Nephron (organoid): Measurements from ENCODE around the gene PLEKHD1.

Experiments
- H3K27ac Mint-ChIP-seq, 3 experiments: 2 replicates each; pipeline ENCODE4 v1.8.0; 2020; ENCODE audit warnings: mixed read lengths in 3 of 3, mild to moderate bottlenecking in 2 of 3, moderate library complexity in 1 of 3
- H3K27me3 Mint-ChIP-seq: 2 replicates; pipeline ENCODE4 v1.8.0; 2021; ENCODE audit warnings: low read depth, mild to moderate bottlenecking, moderate library complexity, mixed read lengths
- H3K36me3 Mint-ChIP-seq: 2 replicates; pipeline ENCODE4 v1.8.0; 2020; ENCODE audit warnings: low read depth, mixed read lengths
- H3K4me1 Mint-ChIP-seq: 2 replicates; pipeline ENCODE4 v1.8.0; 2020; ENCODE audit warnings: mixed read lengths
- H3K4me3 Mint-ChIP-seq, 3 experiments: 2 replicates each; pipeline ENCODE4 v1.8.0; 2020; ENCODE audit warnings: mild to moderate bottlenecking in 3 of 3, mixed read lengths in 3 of 3, moderate library complexity in 2 of 3
- H3K9me3 Mint-ChIP-seq: 2 replicates; pipeline ENCODE4 v1.8.0; 2020; ENCODE audit warnings: mixed read lengths
- CTCF ChIP-seq, 3 experiments: fragments of 200-600 bp; sonication (generic); IDR thresholded peaks; one replicate each; pipeline ENCODE4 v1.5.0; 2021; ENCODE audit warnings: antibody characterized with exemption in 3 of 3; ENCODE audit not compliant: unreplicated experiment in 3 of 3

PLEKHD1 gene

GRCh38 chr14:69540654-69541335 is 56.3 kb downstream of the PLEKHD1 start:
- Mint-ChIP-seq H3K4me1 (peaks cover 2% of the 10 kb centered on the region), H3K36me3 (no peaks in the 10 kb centered on the region), H3K9me3 (no peaks in the 10 kb centered on the region), H3K4me3 (no peak overlapping the region), H3K27me3 (peaks cover 23% of the 10 kb centered on the region), H3K27ac (no peak overlapping the region)
- no peak for TF ChIP-seq CTCF (IDR thresholded peaks at IDR 0.05; ENCODE audit: unreplicated experiment in 3 of 3)

- Mint-ChIP-seq H3K4me3 (no peak overlapping the region), H3K27me3 (peaks cover 23% of the 10 kb centered on the region), H3K4me1 (no peaks in the 10 kb centered on the region)
Observed at GRCh38 chr14:69542311-69542710, 57.8 kb downstream of the PLEKHD1 start.

DNA sequence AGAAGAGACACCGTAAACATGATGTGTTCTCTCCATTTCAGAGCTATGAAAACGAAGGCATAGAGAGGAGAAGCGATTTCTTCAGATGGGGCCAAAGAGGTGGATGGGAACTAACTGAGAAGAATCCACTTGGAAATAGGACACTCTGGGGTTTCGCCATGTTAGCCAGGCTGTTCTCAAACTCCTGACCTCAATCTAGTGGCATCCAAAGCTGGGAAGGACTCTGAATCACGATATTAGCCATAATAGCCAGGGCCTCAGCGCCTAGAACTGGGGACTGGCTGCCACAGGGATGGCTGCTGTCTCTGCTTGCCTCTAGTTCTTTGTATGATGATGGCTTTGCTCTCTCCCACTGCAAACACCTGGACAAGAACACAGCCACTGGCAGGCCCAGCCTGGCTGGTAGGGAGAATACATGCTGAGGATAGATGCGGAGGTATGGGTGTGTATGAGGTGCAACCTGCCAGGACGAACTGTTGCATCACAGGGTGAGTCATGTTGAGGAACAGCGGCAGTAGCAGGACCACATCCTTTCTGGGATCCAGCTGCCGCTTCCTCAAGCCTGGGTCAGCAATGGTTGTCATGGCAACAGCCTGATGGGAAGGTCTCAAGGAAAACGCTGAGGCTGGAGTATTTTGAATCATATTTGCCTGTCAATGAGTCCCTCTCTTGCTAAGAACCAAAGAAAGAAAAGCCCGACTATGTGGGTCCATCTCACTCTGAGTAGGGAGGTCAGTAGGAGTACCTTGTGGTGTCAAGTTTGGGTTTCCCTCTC is 59.0 kb downstream of the PLEKHD1 start:
- no peaks in the 10 kb centered on the region for H3K9me3 Mint-ChIP-seq
- no peak overlapping the region for H3K4me3 Mint-ChIP-seq
- no peaks in the 10 kb centered on the region for H3K4me1 Mint-ChIP-seq
- no peaks in the 10 kb centered on the region for H3K36me3 Mint-ChIP-seq
- H3K27me3 Mint-ChIP-seq, result peaks cover 18% of the 10 kb centered on the region
- H3K27ac Mint-ChIP-seq, result no peak overlapping the region
- TF ChIP-seq CTCF (IDR thresholded peaks at IDR 0.05; ENCODE audit: unreplicated experiment in 3 of 3), result no peak

More at GRCh38 chr14:69542311-69542710, 57.8 kb downstream of the PLEKHD1 start:
- Mint-ChIP-seq H3K9me3 (no peaks in the 10 kb centered on the region), H3K27ac (no peak overlapping the region), H3K36me3 (no peaks in the 10 kb centered on the region)
- no peak for TF ChIP-seq CTCF (IDR thresholded peaks at IDR 0.05; ENCODE audit: unreplicated experiment in 3 of 3)

DNA sequence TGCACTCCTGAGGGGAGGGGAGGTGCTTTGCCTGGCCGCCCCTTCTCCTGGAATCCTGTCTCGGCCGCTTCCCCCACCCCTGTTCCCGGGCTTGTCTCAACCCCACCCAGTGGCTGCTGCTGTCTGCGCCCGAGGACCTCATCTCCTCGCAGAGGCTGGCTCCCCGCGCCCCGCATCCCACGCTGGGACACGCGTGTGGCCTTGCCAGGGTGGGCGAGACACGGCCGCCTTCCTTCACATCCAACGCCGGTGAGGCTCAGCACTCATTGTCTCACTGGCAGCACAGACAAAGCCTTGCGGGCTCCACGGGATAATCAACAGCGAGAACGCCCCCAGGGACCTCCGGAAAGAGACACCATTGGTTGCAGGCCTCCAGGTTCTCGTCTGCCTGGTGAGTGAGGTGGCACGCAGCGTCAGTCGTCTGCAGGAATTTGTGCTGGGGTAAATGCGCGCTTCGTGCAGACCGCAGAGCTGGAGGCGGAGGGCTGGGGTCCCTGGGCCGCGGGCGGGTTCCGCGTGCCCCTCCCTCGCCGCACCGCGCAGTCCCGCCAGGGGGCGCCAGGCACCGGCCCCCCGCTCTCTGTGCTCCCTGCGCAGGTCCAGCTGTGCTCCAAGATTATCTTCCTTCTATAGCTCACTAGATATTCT is 63.3 kb downstream of the PLEKHD1 start:
- Mint-ChIP-seq H3K27ac (peak overlapping the region in 1 of 3 experiments; percentile 21), H3K27me3 (peaks cover 15% of the 10 kb centered on the region), H3K36me3 (no peaks in the 10 kb centered on the region), H3K9me3 (no peaks in the 10 kb centered on the region), H3K4me3 (peak overlapping the region; percentile 75 to 81 (median 80)), H3K4me1 (no peaks in the 10 kb centered on the region)
- peak; percentile 88 to 96 (median 92) for TF ChIP-seq CTCF (IDR thresholded peaks at IDR 0.05; ENCODE audit: unreplicated experiment in 3 of 3)

DNA sequence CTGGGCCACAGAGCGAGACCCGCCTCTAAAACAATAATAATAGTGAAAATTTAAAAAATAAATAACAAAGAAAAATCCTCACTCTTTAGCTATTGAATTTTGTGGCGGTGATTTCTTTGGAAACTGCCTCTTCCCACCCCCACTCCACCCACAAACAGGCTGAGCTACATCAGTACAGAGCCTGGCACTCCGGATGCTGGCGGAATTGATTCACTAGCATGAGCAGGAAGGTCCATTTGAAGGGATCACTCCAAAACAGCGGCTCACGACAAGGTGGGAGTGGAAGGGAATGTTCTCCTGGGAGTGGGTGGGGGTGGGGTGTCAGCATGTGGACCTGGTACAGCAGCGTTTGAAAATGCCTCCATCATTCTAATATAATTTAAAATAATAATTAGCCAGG is 64.0 kb downstream of the PLEKHD1 start:
- Mint-ChIP-seq H3K4me3 (no peak overlapping the region), H3K27me3 (peaks cover 18% of the 10 kb centered on the region), H3K27ac (no peak overlapping the region), H3K4me1 (no peaks in the 10 kb centered on the region), H3K36me3 (no peaks in the 10 kb centered on the region), H3K9me3 (no peaks in the 10 kb centered on the region)
- TF ChIP-seq CTCF (IDR thresholded peaks at IDR 0.05; ENCODE audit: unreplicated experiment in 3 of 3), result no peak
